GM21381 (cell line): ENCODE measurements around the gene FCN1.
"Not testable (repeated sequence)": the region's sequence is repeated elsewhere in the genome, so short reads cannot be mapped to it uniquely, and the experiment has no call there.

Experiments used
- ATAC-seq: cut with Tn5 transposase; IDR thresholded peaks from one replicate; pipeline ENCODE4 v1.9.1; 2021; ENCODE audit warnings: mild to moderate bottlenecking, moderate library complexity; ENCODE audit not compliant: unreplicated experiment

FCN1 gene

GRCh38 chr9:134917431-134918373 is at the start of gene FCN1:
TSS of gene FCN1 (minus strand) at chr9:134917912. CDS start at chr9:134917871, 41 bp downstream.
- no peak for ATAC-seq

- ATAC-seq = no peak
Measured at GRCh38 chr9:134966697-134967546, 49.2 kb upstream of the FCN1 start.

- ATAC-seq = no peak
Measured at GRCh38 chr9:134966270-134966669, 48.6 kb upstream of the FCN1 start.

GRCh38 chr9:134965851-134966250 is 48.1 kb upstream of the FCN1 start:
- no peak for ATAC-seq

- no peak for ATAC-seq
Measured at GRCh38 chr9:134965411-134965810, 47.7 kb upstream of the FCN1 start.

- ATAC-seq = no peak
Measured at GRCh38 chr9:134964271-134965055, 46.8 kb upstream of the FCN1 start.

GRCh38 chr9:134963546-134963945 is 45.8 kb upstream of the FCN1 start:
- ATAC-seq = no peak

- no peak for ATAC-seq
Measured at GRCh38 chr9:134962973-134963364, 45.3 kb upstream of the FCN1 start.

GRCh38 chr9:134962065-134962972 is 44.6 kb upstream of the FCN1 start:
- no peak for ATAC-seq

GRCh38 chr9:134961331-134962064 is 43.8 kb upstream of the FCN1 start:
- no peak for ATAC-seq

GRCh38 chr9:134960701-134961181 is 43.0 kb upstream of the FCN1 start:
- ATAC-seq = no peak

- ATAC-seq = no peak
Measured at GRCh38 chr9:134959971-134960310, 42.2 kb upstream of the FCN1 start.

GRCh38 chr9:134959126-134959970 is 41.6 kb upstream of the FCN1 start:
- no peak for ATAC-seq

GRCh38 chr9:134957945-134958227 is 40.2 kb upstream of the FCN1 start:
- no peak for ATAC-seq

GRCh38 chr9:134957165-134957944 is 39.6 kb upstream of the FCN1 start:
- ATAC-seq = no peak

GRCh38 chr9:134956387-134956786 is 38.7 kb upstream of the FCN1 start:
- not testable (repeated sequence) for ATAC-seq

GRCh38 chr9:134955801-134956200 is 38.1 kb upstream of the FCN1 start:
- no peak for ATAC-seq

GRCh38 chr9:134955156-134955555 is 37.4 kb upstream of the FCN1 start:
- ATAC-seq = no peak
